ENCODE measurements around the gene SPATA3. TPM values are rescaled to one million over a fixed set of nuclear protein-coding genes. Genes with fewer than 3 reads are reported as not detected.
A peak's percentile ranks its signal among the peaks of the same experiment; 100 is the strongest.

SPATA3 gene
- total and polyA plus RNA-seq, 2 experiments from 2014 or later, result not detected

DNA sequence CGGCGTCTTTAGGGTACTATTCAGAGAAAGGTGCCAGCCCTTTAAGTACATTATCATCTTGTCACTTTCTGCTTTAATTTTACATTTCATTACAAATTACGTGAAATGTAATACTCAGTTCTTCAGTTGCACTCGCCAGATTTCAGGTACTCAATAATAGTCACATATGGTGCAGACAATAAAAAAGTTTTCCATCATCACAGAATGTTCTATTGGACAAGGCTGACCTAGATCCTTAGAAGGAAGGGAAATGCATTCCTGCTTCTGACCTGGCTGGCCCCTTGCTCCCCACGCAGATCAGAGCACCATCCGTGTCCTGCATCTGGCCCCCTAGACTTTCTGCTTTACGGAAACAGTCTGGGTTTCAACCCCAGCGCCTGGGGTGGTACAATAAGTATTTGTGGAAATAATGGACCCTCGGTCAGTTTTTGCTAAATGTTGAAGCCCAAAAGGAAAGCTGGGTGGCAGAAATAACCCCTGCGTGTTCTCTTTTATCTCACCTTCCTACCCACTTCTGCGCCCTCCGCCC, 40.7 kb downstream of the SPATA3 start (continued):
- TF ChIP-seq, protein P1, sequence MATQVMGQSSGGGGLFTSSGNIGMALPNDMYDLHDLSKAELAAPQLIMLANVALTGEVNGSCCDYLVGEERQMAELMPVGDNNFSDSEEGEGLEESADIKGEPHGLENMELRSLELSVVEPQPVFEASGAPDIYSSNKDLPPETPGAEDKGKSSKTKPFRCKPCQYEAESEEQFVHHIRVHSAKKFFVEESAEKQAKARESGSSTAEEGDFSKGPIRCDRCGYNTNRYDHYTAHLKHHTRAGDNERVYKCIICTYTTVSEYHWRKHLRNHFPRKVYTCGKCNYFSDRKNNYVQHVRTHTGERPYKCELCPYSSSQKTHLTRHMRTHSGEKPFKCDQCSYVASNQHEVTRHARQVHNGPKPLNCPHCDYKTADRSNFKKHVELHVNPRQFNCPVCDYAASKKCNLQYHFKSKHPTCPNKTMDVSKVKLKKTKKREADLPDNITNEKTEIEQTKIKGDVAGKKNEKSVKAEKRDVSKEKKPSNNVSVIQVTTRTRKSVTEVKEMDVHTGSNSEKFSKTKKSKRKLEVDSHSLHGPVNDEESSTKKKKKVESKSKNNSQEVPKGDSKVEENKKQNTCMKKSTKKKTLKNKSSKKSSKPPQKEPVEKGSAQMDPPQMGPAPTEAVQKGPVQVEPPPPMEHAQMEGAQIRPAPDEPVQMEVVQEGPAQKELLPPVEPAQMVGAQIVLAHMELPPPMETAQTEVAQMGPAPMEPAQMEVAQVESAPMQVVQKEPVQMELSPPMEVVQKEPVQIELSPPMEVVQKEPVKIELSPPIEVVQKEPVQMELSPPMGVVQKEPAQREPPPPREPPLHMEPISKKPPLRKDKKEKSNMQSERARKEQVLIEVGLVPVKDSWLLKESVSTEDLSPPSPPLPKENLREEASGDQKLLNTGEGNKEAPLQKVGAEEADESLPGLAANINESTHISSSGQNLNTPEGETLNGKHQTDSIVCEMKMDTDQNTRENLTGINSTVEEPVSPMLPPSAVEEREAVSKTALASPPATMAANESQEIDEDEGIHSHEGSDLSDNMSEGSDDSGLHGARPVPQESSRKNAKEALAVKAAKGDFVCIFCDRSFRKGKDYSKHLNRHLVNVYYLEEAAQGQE (IDR thresholded peaks at IDR 0.05; ENCODE audit: unreplicated experiment), result no peak
- no peak for TF ChIP-seq EZH2phosphoT487 (IDR thresholded peaks at IDR 0.05; ENCODE audit: unreplicated experiment)
- TF ChIP-seq NANOG (IDR thresholded peaks at IDR 0.05; ENCODE audit: borderline replicate concordance), result no peak
- no peak for TF ChIP-seq CREB1 (CRISPR knock-in tag; IDR thresholded peaks at IDR 0.05; ENCODE audit: low read depth)

DNA sequence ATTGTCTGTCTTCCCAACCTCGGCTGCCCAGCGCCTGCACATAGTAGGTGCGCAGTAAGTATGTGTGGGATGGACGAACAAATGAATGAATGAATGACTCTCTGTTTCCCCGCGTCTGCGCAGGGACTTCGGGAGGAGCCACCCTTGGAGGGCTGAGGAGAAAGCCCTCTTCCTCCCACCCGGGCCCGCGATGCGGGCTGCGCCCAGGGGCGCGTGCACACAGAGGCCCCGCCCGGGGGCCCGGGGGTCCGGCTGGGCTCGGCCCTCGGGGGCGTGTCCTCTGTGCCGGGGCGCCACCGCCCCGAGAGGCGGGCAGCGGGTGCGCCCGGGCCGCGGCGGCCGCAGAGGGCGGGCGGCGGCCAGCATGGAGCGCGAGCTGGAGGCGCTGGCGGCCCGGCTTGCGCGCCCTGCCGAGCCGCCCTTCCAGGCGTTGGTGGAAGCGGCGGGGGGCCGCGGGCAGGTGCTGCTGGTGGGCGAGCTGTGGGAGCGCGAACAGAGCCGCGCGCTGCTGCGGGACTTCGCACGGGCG, 41.3 kb downstream of the SPATA3 start, which contains the start of gene C2orf72:
Gene C2orf72, plus strand, starts transcription at position 322 of the 529 bp plus-strand sequence. Its CDS starts 43 bp downstream, at position 365.
- Histone ChIP-seq H3F3A (replicated peaks; ENCODE audit: low read depth) (0 out of 2 replicates have a peak, but pooled peaks cover 3% of the 10 kb centered on the region), H3K4me2 (peak within 1 kb of the TSS; percentile 92), H3K4me3 (peak within 1 kb of the TSS; percentile 77), H3K79me2 (replicated peaks; ENCODE audit: insufficient read depth) (no peaks in the 10 kb centered on the region), H4K20me1 (replicated peaks; ENCODE audit: insufficient read depth) (no peaks in the 10 kb centered on the region), H3K27me3 (ENCODE audit: insufficient read depth) (peaks cover 66% of the 10 kb centered on the region), H3K9me2 (ENCODE audit: insufficient read depth) (no peaks in the 10 kb centered on the region), H2AFZ (peak within 1 kb of the TSS; percentile 97), H3K36me3 (ENCODE audit: insufficient read depth) (no peaks in the 10 kb centered on the region), H3K4me1 (ENCODE audit: insufficient read depth) (no peaks in the 10 kb centered on the region), H3K27ac (ENCODE audit: low read depth) (no peak within 1 kb of the TSS)
- peak within 1 kb of the TSS; percentile 74 for H3K4me3 Mint-ChIP-seq
- H3K4me1 Mint-ChIP-seq, result peaks cover 6% of the 10 kb centered on the region
- H3K9me3 Mint-ChIP-seq, result no peaks in the 10 kb centered on the region
- DNase-seq (ENCODE audit: low spot score), result peak; percentile 52
- peak; percentile 58 for ATAC-seq
- H3K27me3 Mint-ChIP-seq (ENCODE audit: insufficient read depth, low read depth, poor library complexity), result peaks cover 34% of the 10 kb centered on the region
- H3K27ac Mint-ChIP-seq, result no peak within 1 kb of the TSS
- H3K36me3 Mint-ChIP-seq (ENCODE audit: low read depth), result no peaks in the 10 kb centered on the region; the same call in 2 of the 3 replicates
- TF ChIP-seq EZH2 (IDR thresholded peaks at IDR 0.05; ENCODE audit: low read depth, unreplicated experiment), result no peak
- TF ChIP-seq ZNF331 (CRISPR knock-in tag; IDR thresholded peaks at IDR 0.05; ENCODE audit: low read depth), result no peak
- TF ChIP-seq, protein P2, sequence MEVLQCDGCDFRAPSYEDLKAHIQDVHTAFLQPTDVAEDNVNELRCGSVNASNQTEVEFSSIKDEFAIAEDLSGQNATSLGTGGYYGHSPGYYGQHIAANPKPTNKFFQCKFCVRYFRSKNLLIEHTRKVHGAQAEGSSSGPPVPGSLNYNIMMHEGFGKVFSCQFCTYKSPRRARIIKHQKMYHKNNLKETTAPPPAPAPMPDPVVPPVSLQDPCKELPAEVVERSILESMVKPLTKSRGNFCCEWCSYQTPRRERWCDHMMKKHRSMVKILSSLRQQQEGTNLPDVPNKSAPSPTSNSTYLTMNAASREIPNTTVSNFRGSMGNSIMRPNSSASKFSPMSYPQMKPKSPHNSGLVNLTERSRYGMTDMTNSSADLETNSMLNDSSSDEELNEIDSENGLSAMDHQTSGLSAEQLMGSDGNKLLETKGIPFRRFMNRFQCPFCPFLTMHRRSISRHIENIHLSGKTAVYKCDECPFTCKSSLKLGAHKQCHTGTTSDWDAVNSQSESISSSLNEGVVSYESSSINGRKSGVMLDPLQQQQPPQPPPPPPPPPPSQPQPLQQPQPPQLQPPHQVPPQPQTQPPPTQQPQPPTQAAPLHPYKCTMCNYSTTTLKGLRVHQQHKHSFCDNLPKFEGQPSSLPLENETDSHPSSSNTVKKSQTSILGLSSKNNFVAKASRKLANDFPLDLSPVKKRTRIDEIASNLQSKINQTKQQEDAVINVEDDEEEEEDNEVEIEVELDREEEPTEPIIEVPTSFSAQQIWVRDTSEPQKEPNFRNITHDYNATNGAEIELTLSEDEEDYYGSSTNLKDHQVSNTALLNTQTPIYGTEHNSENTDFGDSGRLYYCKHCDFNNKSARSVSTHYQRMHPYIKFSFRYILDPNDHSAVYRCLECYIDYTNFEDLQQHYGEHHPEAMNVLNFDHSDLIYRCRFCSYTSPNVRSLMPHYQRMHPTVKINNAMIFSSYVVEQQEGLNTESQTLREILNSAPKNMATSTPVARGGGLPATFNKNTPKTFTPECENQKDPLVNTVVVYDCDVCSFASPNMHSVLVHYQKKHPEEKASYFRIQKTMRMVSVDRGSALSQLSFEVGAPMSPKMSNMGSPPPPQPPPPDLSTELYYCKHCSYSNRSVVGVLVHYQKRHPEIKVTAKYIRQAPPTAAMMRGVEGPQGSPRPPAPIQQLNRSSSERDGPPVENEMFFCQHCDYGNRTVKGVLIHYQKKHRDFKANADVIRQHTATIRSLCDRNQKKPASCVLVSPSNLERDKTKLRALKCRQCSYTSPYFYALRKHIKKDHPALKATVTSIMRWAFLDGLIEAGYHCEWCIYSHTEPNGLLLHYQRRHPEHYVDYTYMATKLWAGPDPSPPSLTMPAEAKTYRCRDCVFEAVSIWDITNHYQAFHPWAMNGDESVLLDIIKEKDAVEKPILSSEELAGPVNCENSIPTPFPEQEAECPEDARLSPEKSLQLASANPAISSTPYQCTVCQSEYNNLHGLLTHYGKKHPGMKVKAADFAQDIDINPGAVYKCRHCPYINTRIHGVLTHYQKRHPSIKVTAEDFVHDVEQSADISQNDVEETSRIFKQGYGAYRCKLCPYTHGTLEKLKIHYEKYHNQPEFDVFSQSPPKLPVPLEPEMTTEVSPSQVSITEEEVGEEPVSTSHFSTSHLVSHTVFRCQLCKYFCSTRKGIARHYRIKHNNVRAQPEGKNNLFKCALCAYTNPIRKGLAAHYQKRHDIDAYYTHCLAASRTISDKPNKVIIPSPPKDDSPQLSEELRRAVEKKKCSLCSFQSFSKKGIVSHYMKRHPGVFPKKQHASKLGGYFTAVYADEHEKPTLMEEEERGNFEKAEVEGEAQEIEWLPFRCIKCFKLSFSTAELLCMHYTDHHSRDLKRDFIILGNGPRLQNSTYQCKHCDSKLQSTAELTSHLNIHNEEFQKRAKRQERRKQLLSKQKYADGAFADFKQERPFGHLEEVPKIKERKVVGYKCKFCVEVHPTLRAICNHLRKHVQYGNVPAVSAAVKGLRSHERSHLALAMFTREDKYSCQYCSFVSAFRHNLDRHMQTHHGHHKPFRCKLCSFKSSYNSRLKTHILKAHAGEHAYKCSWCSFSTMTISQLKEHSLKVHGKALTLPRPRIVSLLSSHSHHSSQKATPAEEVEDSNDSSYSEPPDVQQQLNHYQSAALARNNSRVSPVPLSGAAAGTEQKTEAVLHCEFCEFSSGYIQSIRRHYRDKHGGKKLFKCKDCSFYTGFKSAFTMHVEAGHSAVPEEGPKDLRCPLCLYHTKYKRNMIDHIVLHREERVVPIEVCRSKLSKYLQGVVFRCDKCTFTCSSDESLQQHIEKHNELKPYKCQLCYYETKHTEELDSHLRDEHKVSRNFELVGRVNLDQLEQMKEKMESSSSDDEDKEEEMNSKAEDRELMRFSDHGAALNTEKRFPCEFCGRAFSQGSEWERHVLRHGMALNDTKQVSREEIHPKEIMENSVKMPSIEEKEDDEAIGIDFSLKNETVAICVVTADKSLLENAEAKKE (CRISPR knock-in tag; IDR thresholded peaks at IDR 0.05), result no peak
- TF ChIP-seq, protein P1 (IDR thresholded peaks at IDR 0.05; ENCODE audit: unreplicated experiment), result no peak
- TF ChIP-seq, protein P3, sequence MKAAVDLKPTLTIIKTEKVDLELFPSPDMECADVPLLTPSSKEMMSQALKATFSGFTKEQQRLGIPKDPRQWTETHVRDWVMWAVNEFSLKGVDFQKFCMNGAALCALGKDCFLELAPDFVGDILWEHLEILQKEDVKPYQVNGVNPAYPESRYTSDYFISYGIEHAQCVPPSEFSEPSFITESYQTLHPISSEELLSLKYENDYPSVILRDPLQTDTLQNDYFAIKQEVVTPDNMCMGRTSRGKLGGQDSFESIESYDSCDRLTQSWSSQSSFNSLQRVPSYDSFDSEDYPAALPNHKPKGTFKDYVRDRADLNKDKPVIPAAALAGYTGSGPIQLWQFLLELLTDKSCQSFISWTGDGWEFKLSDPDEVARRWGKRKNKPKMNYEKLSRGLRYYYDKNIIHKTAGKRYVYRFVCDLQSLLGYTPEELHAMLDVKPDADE (IDR thresholded peaks at IDR 0.05), result no peak
- TF ChIP-seq JUNB (IDR thresholded peaks at IDR 0.05; ENCODE audit: unreplicated experiment), result no peak
